ENCODE data around the gene FGD2. TPM values are rescaled to one million over a fixed set of nuclear protein-coding genes. Genes with fewer than 3 reads are reported as not detected.

Gene FGD2
- total and polyA plus RNA-seq, 4 donors, result 20.4 to 76.7 (median 40.1) TPM

DNA sequence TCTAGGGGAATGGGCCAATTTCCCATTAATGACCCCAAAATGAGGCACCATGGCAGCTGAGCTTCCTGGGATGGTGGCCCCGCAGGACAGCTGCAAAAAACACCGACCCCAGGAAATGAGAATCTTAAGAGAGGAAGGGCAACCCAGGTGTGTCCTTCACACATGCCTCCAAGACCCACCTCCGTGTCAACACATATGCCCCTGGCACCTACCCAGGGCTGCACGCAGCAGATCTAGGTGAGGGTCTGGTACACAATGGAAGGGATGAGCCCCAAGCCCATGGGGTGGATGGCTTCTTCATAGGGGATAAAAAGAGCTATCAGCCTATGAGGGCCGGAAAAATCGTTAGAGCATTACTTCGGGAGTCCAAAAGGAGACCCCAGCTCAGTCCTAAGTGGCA lies 28.9 kb upstream of the FGD2 start:
- peaks cover 0 to 18% (median 0%) of the 10 kb centered on the region in 5 donors for H3K4me1 ChIP-seq (ENCODE audit: control insufficient read depth in 5 of 5, insufficient read depth in 5 of 5, low read length in 5 of 5)
- WGBS, 2 donors, result 94 to 97% methylated on average over 7 of the region's 7 CpGs
- H3K27me3 ChIP-seq (ENCODE audit: control insufficient read depth in 3 of 3, insufficient read depth in 3 of 3, low read length in 2 of 3), result no peaks in the 10 kb centered on the region
- no peak for ATAC-seq (ENCODE audit: insufficient read depth, low FRiP score)
- H3K9ac ChIP-seq (ENCODE audit: insufficient read depth in 1 of 2, low read length in 2 of 2), result no peak overlapping the region
- no peak overlapping the region for H3K27ac ChIP-seq (ENCODE audit: low read depth in 1 of 2, low read length in 1 of 2)
- peaks cover 26 to 70% (median 51%) of the 10 kb centered on the region in 4 donors for H3K36me3 ChIP-seq (ENCODE audit: control insufficient read depth in 4 of 4, insufficient read depth in 4 of 4, low read length in 4 of 4)
- peaks cover 0 to 2% (median 0%) of the 10 kb centered on the region in 4 donors for H3K9me3 ChIP-seq (ENCODE audit: control insufficient read depth in 4 of 4, insufficient read depth in 3 of 4, low read length in 3 of 4)
- TF ChIP-seq, protein P1, sequence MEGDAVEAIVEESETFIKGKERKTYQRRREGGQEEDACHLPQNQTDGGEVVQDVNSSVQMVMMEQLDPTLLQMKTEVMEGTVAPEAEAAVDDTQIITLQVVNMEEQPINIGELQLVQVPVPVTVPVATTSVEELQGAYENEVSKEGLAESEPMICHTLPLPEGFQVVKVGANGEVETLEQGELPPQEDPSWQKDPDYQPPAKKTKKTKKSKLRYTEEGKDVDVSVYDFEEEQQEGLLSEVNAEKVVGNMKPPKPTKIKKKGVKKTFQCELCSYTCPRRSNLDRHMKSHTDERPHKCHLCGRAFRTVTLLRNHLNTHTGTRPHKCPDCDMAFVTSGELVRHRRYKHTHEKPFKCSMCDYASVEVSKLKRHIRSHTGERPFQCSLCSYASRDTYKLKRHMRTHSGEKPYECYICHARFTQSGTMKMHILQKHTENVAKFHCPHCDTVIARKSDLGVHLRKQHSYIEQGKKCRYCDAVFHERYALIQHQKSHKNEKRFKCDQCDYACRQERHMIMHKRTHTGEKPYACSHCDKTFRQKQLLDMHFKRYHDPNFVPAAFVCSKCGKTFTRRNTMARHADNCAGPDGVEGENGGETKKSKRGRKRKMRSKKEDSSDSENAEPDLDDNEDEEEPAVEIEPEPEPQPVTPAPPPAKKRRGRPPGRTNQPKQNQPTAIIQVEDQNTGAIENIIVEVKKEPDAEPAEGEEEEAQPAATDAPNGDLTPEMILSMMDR (IDR thresholded peaks at IDR 0.05; ENCODE audit: control extremely low read depth, extremely low read depth), result no peak
- no peak overlapping the region for H3K4me3 ChIP-seq
- no peak for DNase-seq

DNA sequence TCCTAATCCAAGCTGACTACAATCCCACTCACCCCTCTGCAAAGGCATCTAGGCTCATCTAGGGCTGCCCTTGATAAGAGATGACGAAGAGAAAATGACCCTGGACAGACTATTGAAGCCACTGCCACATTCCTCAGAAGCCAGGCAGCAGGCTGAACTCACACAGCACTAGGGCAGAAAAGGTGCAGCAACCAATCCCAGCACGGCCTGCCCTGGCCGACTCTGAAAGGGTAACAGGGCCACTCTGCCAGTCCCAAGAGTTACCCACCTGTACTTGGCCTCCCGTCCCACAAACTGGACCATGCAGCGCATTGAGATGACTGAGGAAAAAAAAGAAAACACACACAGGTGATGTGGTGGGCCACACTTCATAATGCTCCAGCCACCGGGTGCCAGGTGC lies 28.5 kb upstream of the FGD2 start:
- H3K27me3 ChIP-seq (ENCODE audit: control insufficient read depth in 3 of 3, insufficient read depth in 3 of 3, low read length in 2 of 3), result no peaks in the 10 kb centered on the region
- H3K4me1 ChIP-seq (ENCODE audit: control insufficient read depth in 5 of 5, insufficient read depth in 5 of 5, low read length in 5 of 5), result peaks cover 0 to 18% (median 0%) of the 10 kb centered on the region in 5 donors
- no peak overlapping the region for H3K9ac ChIP-seq (ENCODE audit: insufficient read depth in 1 of 2, low read length in 2 of 2)
- H3K4me3 ChIP-seq, result no peak overlapping the region
- no peak overlapping the region for H3K27ac ChIP-seq (ENCODE audit: low read depth in 1 of 2, low read length in 1 of 2)
- DNase-seq, result no peak
- ATAC-seq (ENCODE audit: insufficient read depth, low FRiP score), result no peak
- H3K9me3 ChIP-seq (ENCODE audit: control insufficient read depth in 4 of 4, insufficient read depth in 3 of 4, low read length in 3 of 4), result no peaks in the 10 kb centered on the region
- TF ChIP-seq, protein P1 (IDR thresholded peaks at IDR 0.05; ENCODE audit: control extremely low read depth, extremely low read depth), result no peak
- H3K36me3 ChIP-seq (ENCODE audit: control insufficient read depth in 4 of 4, insufficient read depth in 4 of 4, low read length in 4 of 4), result peaks cover 23 to 66% (median 49%) of the 10 kb centered on the region in 4 donors
- 94 to 96% methylated on average over 6 of the region's 6 CpGs for WGBS, 2 donors

DNA sequence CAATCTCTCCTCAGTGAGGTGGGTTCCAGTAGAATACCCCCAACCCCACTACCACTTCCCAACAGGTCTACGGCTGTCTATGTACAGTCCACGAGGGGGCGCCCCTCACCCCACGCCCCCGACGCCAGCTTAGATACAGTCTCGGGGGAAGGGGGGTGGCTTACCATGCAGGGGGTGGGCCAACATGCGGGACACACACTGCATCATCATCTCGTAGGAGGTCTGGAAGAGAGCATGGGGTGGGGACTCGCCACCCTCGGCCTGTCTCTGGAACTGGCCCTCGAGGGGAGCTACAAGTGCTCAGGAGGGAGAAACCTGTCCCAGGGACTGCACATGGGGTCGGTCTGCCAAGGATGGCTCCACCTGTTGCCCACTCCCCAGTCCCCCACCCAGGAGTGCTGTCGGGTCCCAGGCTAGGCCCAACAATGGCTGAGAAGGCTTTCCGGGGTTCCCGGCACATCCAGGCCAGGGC lies 27.9 kb upstream of the FGD2 start:
- DNase-seq (no peak), ATAC-seq (ENCODE audit: insufficient read depth, low FRiP score) (no peak)
- no peak overlapping the region for H3K27ac ChIP-seq (ENCODE audit: low read depth in 1 of 2, low read length in 1 of 2)
- no peak overlapping the region for H3K9ac ChIP-seq (ENCODE audit: insufficient read depth in 1 of 2, low read length in 2 of 2)
- TF ChIP-seq, protein P1 (IDR thresholded peaks at IDR 0.05; ENCODE audit: control extremely low read depth, extremely low read depth), result no peak
- H3K36me3 ChIP-seq (ENCODE audit: control insufficient read depth in 4 of 4, insufficient read depth in 4 of 4, low read length in 4 of 4), result peaks cover 21 to 60% (median 46%) of the 10 kb centered on the region in 4 donors
- H3K4me1 ChIP-seq (ENCODE audit: control insufficient read depth in 5 of 5, insufficient read depth in 5 of 5, low read length in 5 of 5), result peaks cover 0 to 18% (median 0%) of the 10 kb centered on the region in 5 donors
- no peaks in the 10 kb centered on the region for H3K27me3 ChIP-seq (ENCODE audit: control insufficient read depth in 3 of 3, insufficient read depth in 3 of 3, low read length in 2 of 3)
- H3K4me3 ChIP-seq, result no peak overlapping the region
- no peaks in the 10 kb centered on the region for H3K9me3 ChIP-seq (ENCODE audit: control insufficient read depth in 4 of 4, insufficient read depth in 3 of 4, low read length in 3 of 4)
- 82 to 84% methylated on average over 16 of the region's 16 CpGs for WGBS, 2 donors
